Trophoblast cell (in vitro differentiated cells and primary cell): Measurements from ENCODE around the gene LUC7L3.

Source experiments
- DNase-seq, 2 donors: peaks; one replicate each; pipeline ENCODE4 v3.0.0-alpha.2; 2016
- H2AFZ ChIP-seq: 2 replicates; pipeline ENCODE4 v1.6.1; 2013; ENCODE audit warnings: low read length, moderate library complexity, mild to moderate bottlenecking; ENCODE audit not compliant: insufficient read depth, poor library complexity
- H2AK5ac ChIP-seq: 2 replicates; pipeline ENCODE4 v1.6.1; 2013; ENCODE audit warnings: mild to moderate bottlenecking, low read length
- H2BK120ac ChIP-seq: 2 replicates; pipeline ENCODE4 v1.6.1; 2013; ENCODE audit warnings: low read length, mild to moderate bottlenecking, moderate library complexity; ENCODE audit not compliant: insufficient read depth, poor library complexity
- H2BK12ac ChIP-seq: 2 replicates; pipeline ENCODE4 v1.6.1; 2013; ENCODE audit warnings: mild to moderate bottlenecking, low read length, moderate library complexity
- H2BK5ac ChIP-seq: 2 replicates; pipeline ENCODE4 v1.6.1; 2013; ENCODE audit warnings: low read length, low read depth, moderate library complexity, mild to moderate bottlenecking; ENCODE audit not compliant: poor library complexity
- H3K14ac ChIP-seq: 2 replicates; pipeline ENCODE4 v1.6.1; 2013; ENCODE audit warnings: mild to moderate bottlenecking, low read length
- H3K18ac ChIP-seq: 2 replicates; pipeline ENCODE4 v1.6.1; 2013; ENCODE audit warnings: mild to moderate bottlenecking, low read length
- H3K23ac ChIP-seq: 2 replicates; pipeline ENCODE4 v1.6.1; 2013; ENCODE audit warnings: low read length
- H3K27ac ChIP-seq: 2 replicates; pipeline ENCODE4 v1.5.1; 2013; ENCODE audit warnings: low read depth, mild to moderate bottlenecking, inconsistent platforms, low read length, moderate library complexity
- H3K27me3 ChIP-seq: 2 replicates; pipeline ENCODE4 v1.6.1; 2013; ENCODE audit warnings: inconsistent platforms, mild to moderate bottlenecking, low read length, moderate library complexity; ENCODE audit not compliant: insufficient read depth
- H3K36me3 ChIP-seq, 2 experiments: 1 replicate in 1 of 2; 2 replicates in 1 of 2; pipeline ENCODE4 v1.6.1; 2013; ENCODE audit warnings: low read length in 2 of 2, mild to moderate bottlenecking in 2 of 2, moderate library complexity in 1 of 2; ENCODE audit not compliant: insufficient read depth in 2 of 2, control insufficient read depth in 1 of 2
- H3K4ac ChIP-seq: 2 replicates; pipeline ENCODE4 v1.6.1; 2013; ENCODE audit warnings: low read depth, mild to moderate bottlenecking, low read length, moderate library complexity
- H3K4me1 ChIP-seq, 2 experiments: 1 replicate in 1 of 2; 2 replicates in 1 of 2; pipeline ENCODE4 v1.6.1; 2013; ENCODE audit warnings: low read length in 2 of 2, mild to moderate bottlenecking in 2 of 2, moderate library complexity in 1 of 2; ENCODE audit not compliant: insufficient read depth in 2 of 2, control insufficient read depth in 1 of 2
- H3K4me2 ChIP-seq: 2 replicates; pipeline ENCODE4 v1.6.1; 2013; ENCODE audit warnings: inconsistent platforms, mild to moderate bottlenecking, low read length, moderate library complexity
- H3K4me3 ChIP-seq: 2 replicates; pipeline ENCODE4 v1.5.1; 2013; ENCODE audit warnings: mild to moderate bottlenecking, low read depth, low read length, inconsistent platforms
- H3K79me1 ChIP-seq: one replicate; pipeline ENCODE4 v1.6.1; 2013; ENCODE audit warnings: low read length
- H3K79me2 ChIP-seq: 2 replicates; pipeline ENCODE4 v1.6.1; 2013; ENCODE audit warnings: low read length, mild to moderate bottlenecking; ENCODE audit not compliant: control insufficient read depth, insufficient read depth, poor library complexity
- H3K9ac ChIP-seq: 2 replicates; pipeline ENCODE4 v1.6.1; 2013; ENCODE audit warnings: mild to moderate bottlenecking, low read length
- H3K9me3 ChIP-seq: 2 replicates; pipeline ENCODE4 v1.6.1; 2013; ENCODE audit warnings: low read depth, mild to moderate bottlenecking, control low read depth, inconsistent platforms, low read length; ENCODE audit not compliant: insufficient read depth
- H4K12ac ChIP-seq: 2 replicates; pipeline ENCODE4 v1.6.1; 2013; ENCODE audit warnings: low read depth, mild to moderate bottlenecking, low read length, moderate library complexity
- H4K8ac ChIP-seq: 2 replicates; pipeline ENCODE4 v1.6.1; 2013; ENCODE audit warnings: low read depth, mild to moderate bottlenecking, low read length, moderate library complexity
- H4K91ac ChIP-seq: one replicate; pipeline ENCODE4 v1.6.1; 2013; ENCODE audit warnings: low read depth, mild to moderate bottlenecking, low read length, moderate library complexity
- WGBS: extraction: QIAGEN DNeasy Blood & Tissue Kit; methylation state at CpG from one replicate; pipeline ENCODE4 v1.1.7; 2013; ENCODE audit warnings: missing lambda C conversion rate; ENCODE audit not compliant: insufficient read length, insufficient coverage; ENCODE audit errors: extremely low coverage; 5-methylcytosine and 5-hydroxymethylcytosine counted together

LUC7L3 gene

GRCh38 chr17:50728112-50728429 is 8.7 kb downstream of the LUC7L3 start:
- Histone ChIP-seq H4K8ac (no peak overlapping the region), H3K9me3 (peaks cover 2% of the 10 kb centered on the region), H3K14ac (no peak overlapping the region), H3K9ac (no peak overlapping the region), H4K91ac (no peak overlapping the region), H3K27ac (no peak overlapping the region), H3K27me3 (no peaks in the 10 kb centered on the region), H2AFZ (no peak overlapping the region), H3K4me1 (peaks cover 4 to 14% of the 10 kb centered on the region in 2 experiments), H3K79me2 (peaks cover 40% of the 10 kb centered on the region), H2BK5ac (no peak overlapping the region), H2BK120ac (no peak overlapping the region), H3K4ac (peak overlapping the region; percentile 99), H3K4me3 (no peak overlapping the region), H3K18ac (no peak overlapping the region), H3K36me3 (peaks cover 2 to 6% of the 10 kb centered on the region in 2 experiments), H2BK12ac (no peak overlapping the region), H4K12ac (no peak overlapping the region), H2AK5ac (no peak overlapping the region), H3K23ac (no peak overlapping the region), H3K79me1 (no peaks in the 10 kb centered on the region), H3K4me2 (no peak overlapping the region)
- DNase-seq: no peak
- no CpG with 5 or more reads among the region's 2 CpGs for WGBS

GRCh38 chr17:50728881-50729765 is 9.7 kb downstream of the LUC7L3 start:
- Histone ChIP-seq H3K4ac (peak overlapping the region; percentile 100), H3K9ac (no peak overlapping the region), H4K8ac (peak overlapping the region; percentile 47), H2AFZ (peak overlapping the region; percentile 63), H3K36me3 (peaks cover 2 to 6% of the 10 kb centered on the region in 2 experiments), H2BK12ac (no peak overlapping the region), H3K18ac (peak overlapping the region; percentile 71), H3K27ac (no peak overlapping the region), H2BK120ac (no peak overlapping the region), H3K4me3 (no peak overlapping the region), H3K9me3 (peaks cover 2% of the 10 kb centered on the region), H3K27me3 (no peaks in the 10 kb centered on the region), H2BK5ac (no peak overlapping the region), H2AK5ac (no peak overlapping the region), H3K4me1 (peaks cover 4 to 14% of the 10 kb centered on the region in 2 experiments), H3K4me2 (no peak overlapping the region), H3K14ac (no peak overlapping the region), H3K23ac (no peak overlapping the region), H3K79me1 (no peaks in the 10 kb centered on the region), H3K79me2 (peaks cover 35% of the 10 kb centered on the region), H4K91ac (no peak overlapping the region), H4K12ac (no peak overlapping the region)
- WGBS: no CpG with 5 or more reads among the region's 5 CpGs
- DNase-seq: no peak

- DNase-seq: no peak
- H4K91ac ChIP-seq: no peak overlapping the region
- H3K14ac ChIP-seq: no peak overlapping the region
- H3K79me2 ChIP-seq: peaks cover 29% of the 10 kb centered on the region
- H3K23ac ChIP-seq: no peak overlapping the region
- WGBS: no CpG with 5 or more reads among the region's 7 CpGs
- peaks cover 2 to 10% of the 10 kb centered on the region in 2 experiments for H3K36me3 ChIP-seq
- H3K9me3 ChIP-seq: peaks cover 2% of the 10 kb centered on the region
- no peak overlapping the region for H3K27ac ChIP-seq
- no peak overlapping the region for H2AK5ac ChIP-seq
- no peak overlapping the region for H2BK12ac ChIP-seq
- no peak overlapping the region for H2AFZ ChIP-seq
- peak overlapping the region; percentile 87 for H3K4ac ChIP-seq
- no peak overlapping the region for H3K18ac ChIP-seq
- H3K9ac ChIP-seq: no peak overlapping the region
- H4K8ac ChIP-seq: no peak overlapping the region
- no peak overlapping the region for H3K4me3 ChIP-seq
- H4K12ac ChIP-seq: no peak overlapping the region
- no peak overlapping the region for H2BK120ac ChIP-seq
- no peaks in the 10 kb centered on the region for H3K27me3 ChIP-seq
- H3K79me1 ChIP-seq: no peaks in the 10 kb centered on the region
- no peak overlapping the region for H2BK5ac ChIP-seq
- H3K4me1 ChIP-seq: peaks cover 4 to 12% of the 10 kb centered on the region in 2 experiments
- no peak overlapping the region for H3K4me2 ChIP-seq
These were observed 12.4 kb downstream of the LUC7L3 start for GRCh38 chr17:50731575-50732460.

- no peaks in the 10 kb centered on the region for H3K79me1 ChIP-seq
- H3K36me3 ChIP-seq: peaks cover 8 to 11% of the 10 kb centered on the region in 2 experiments
- H3K23ac ChIP-seq: no peak overlapping the region
- no peak overlapping the region for H2AFZ ChIP-seq
- H3K9ac ChIP-seq: no peak overlapping the region
- H2BK5ac ChIP-seq: no peak overlapping the region
- H4K91ac ChIP-seq: no peak overlapping the region
- no peaks in the 10 kb centered on the region for H3K27me3 ChIP-seq
- no CpG with 5 or more reads among the region's 3 CpGs for WGBS
- no peak overlapping the region for H2BK120ac ChIP-seq
- peak overlapping the region; percentile 68 for H3K4ac ChIP-seq
- H4K12ac ChIP-seq: no peak overlapping the region
- no peak for DNase-seq
- H3K4me3 ChIP-seq: no peak overlapping the region
- H4K8ac ChIP-seq: no peak overlapping the region
- H3K9me3 ChIP-seq: no peaks in the 10 kb centered on the region
- no peak overlapping the region for H2BK12ac ChIP-seq
- no peak overlapping the region for H3K18ac ChIP-seq
- no peaks in the 10 kb centered on the region for H3K4me1 ChIP-seq
- no peak overlapping the region for H3K27ac ChIP-seq
- H2AK5ac ChIP-seq: no peak overlapping the region
- H3K79me2 ChIP-seq: peaks cover 12% of the 10 kb centered on the region
- no peak overlapping the region for H3K4me2 ChIP-seq
- H3K14ac ChIP-seq: no peak overlapping the region
These were observed 15.9 kb downstream of the LUC7L3 start for GRCh38 chr17:50735287-50735686.
